GM19324 (cell line): Measurements from ENCODE around the gene CCDC190.
"Not testable (repeated sequence)": the region's sequence is repeated elsewhere in the genome, so short reads cannot be mapped to it uniquely, and the experiment has no call there.

Experiments
- ATAC-seq: cut with Tn5 transposase; IDR thresholded peaks from one replicate; pipeline ENCODE4 v1.9.1; 2021; ENCODE audit warnings: mild to moderate bottlenecking, moderate library complexity; ENCODE audit not compliant: unreplicated experiment, low FRiP score

Gene CCDC190

GRCh38 chr1:162838863-162839262 is 22.1 kb downstream of the CCDC190 start:
- no peak for ATAC-seq

- no peak for ATAC-seq
Measured at GRCh38 chr1:162835157-162835899, 25.6 kb downstream of the CCDC190 start.

GRCh38 chr1:162832470-162832869 is 28.5 kb downstream of the CCDC190 start:
- no peak for ATAC-seq

- no peak for ATAC-seq
Measured at GRCh38 chr1:162829268-162829667, 31.7 kb downstream of the CCDC190 start.

GRCh38 chr1:162823771-162824525 is 37.0 kb downstream of the CCDC190 start:
- ATAC-seq: no peak

GRCh38 chr1:162823231-162823630 is 37.7 kb downstream of the CCDC190 start:
- no peak for ATAC-seq

- no peak for ATAC-seq
Measured at GRCh38 chr1:162822391-162823200, 38.4 kb downstream of the CCDC190 start.

- not testable (repeated sequence) for ATAC-seq
Measured at GRCh38 chr1:162818666-162819065, 42.3 kb downstream of the CCDC190 start.

GRCh38 chr1:162818136-162818535 is 42.8 kb downstream of the CCDC190 start:
- not testable (repeated sequence) for ATAC-seq

GRCh38 chr1:162812357-162812756 is 48.6 kb downstream of the CCDC190 start:
- ATAC-seq: not testable (repeated sequence)

- not testable (repeated sequence) for ATAC-seq
Measured at GRCh38 chr1:162807503-162807902, 53.5 kb downstream of the CCDC190 start.
